A549 (cell line): ENCODE measurements around the gene PRLR.

ENCODE experiments used
- CEBPB ChIP-seq, 2 experiments: fragments of >200 bp in 1 of 2; sonication (Bioruptor Twin) in 1 of 2; formaldehyde crosslinking in 1 of 2; IDR thresholded peaks; 2 replicates each; pipeline ENCODE4 v1.6.1; 2012 to 2016
- EHMT2 ChIP-seq: fragments of 200-600 bp; sonication (generic); IDR thresholded peaks from 2 replicates; pipeline ENCODE4 v1.6.1; 2016; ENCODE audit warnings: antibody characterized with exemption, low read depth, mild to moderate bottlenecking, moderate library complexity
- EP300 ChIP-seq, 2 experiments: fragments of >200 bp; sonication (Bioruptor Twin); formaldehyde crosslinking; IDR thresholded peaks; 2 replicates in 1 of 2; 3 replicates in 1 of 2; pipeline ENCODE4 v1.6.1; 2016 to 2017
- HOXA7 ChIP-seq: fragments of 250-450 bp; sonication (Bioruptor Pico); IDR thresholded peaks from 2 replicates; pipeline ENCODE4 v1.5.0; 2020; ENCODE audit warnings: mild to moderate bottlenecking, moderate library complexity
- KDM1A ChIP-seq: fragments of 200-600 bp; sonication (generic); IDR thresholded peaks from 2 replicates; pipeline ENCODE4 v1.6.1; 2016; ENCODE audit warnings: low read depth, mild to moderate bottlenecking
- POLR2A ChIP-seq: IDR thresholded peaks from 2 replicates; pipeline ENCODE4 v1.6.1; 2012; ENCODE audit warnings: mild to moderate bottlenecking, low read length
- POLR2AphosphoS2 ChIP-seq: conservative IDR thresholded peaks from 2 replicates; pipeline ENCODE4 v1.6.1; 2012; ENCODE audit warnings: low read length, improper control_type of control experiment, inconsistent platforms
- RAD21 ChIP-seq, 2 experiments: fragments of >200 bp in 1 of 2; sonication (Bioruptor Twin) in 1 of 2; formaldehyde crosslinking in 1 of 2; IDR thresholded peaks in 1 of 2; conservative IDR thresholded peaks in 1 of 2; 2 replicates in 1 of 2; 3 replicates in 1 of 2; pipeline ENCODE4 v1.6.1; 2012 to 2018; ENCODE audit warnings: inconsistent platforms in 1 of 2
- RNF2 ChIP-seq: fragments of 200-600 bp; sonication (generic); IDR thresholded peaks from 2 replicates; pipeline ENCODE4 v1.6.1; 2016; ENCODE audit warnings: low read depth, mild to moderate bottlenecking, antibody characterized with exemption, moderate library complexity, borderline replicate concordance
- TF ChIP-seq, protein P1 (sequence below): fragments of >200 bp; sonication (Bioruptor Twin); formaldehyde crosslinking; IDR thresholded peaks from 3 replicates; pipeline ENCODE4 v1.5.1; 2016
- TF ChIP-seq, protein P2 (sequence below): fragments of 450-650 bp; IDR thresholded peaks from 2 replicates; pipeline ENCODE4 v1.6.1; 2014; ENCODE audit warnings: antibody characterized with exemption
- TF ChIP-seq, protein P3 (sequence below): IDR thresholded peaks from 2 replicates; pipeline ENCODE4 v1.6.1; 2012; ENCODE audit warnings: low read depth, borderline replicate concordance

DNA sequence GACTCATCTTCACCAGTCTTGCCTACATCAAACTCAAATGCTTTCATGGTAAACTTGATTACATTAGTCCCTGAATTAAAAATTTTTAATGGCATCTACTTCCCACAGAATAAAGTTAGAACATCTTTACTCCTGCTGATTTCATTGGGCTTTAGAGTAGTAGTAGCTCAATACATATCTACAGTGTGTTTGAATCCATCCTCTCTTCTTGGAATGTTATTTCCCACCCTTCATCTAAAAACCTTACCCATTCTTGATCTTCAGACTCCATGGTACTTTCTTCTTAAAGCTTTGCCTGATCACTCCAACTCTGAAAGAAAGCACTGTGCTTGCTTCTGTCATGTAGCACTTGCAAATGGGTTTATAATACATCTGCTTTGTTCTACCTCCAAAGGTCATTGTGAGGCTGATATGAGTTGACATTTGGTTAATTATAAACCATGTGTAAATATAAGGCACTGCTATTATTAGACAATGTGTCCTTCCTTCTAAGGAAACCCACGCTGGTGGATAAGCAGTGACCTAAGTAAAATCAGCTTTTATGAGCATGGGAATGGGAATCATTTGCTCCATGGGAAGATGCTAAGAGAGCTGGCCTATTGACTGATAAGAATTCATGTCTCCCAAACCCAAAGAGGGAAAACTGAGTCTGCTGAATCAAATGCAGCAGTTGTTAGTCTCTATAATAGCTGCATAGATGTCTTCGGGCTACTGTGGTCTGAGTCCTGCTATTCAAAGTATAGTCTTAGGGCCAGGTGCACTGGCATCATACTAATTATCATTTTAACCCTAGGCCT, 7.5 kb upstream of the PRLR start:
- TF ChIP-seq, protein P1, sequence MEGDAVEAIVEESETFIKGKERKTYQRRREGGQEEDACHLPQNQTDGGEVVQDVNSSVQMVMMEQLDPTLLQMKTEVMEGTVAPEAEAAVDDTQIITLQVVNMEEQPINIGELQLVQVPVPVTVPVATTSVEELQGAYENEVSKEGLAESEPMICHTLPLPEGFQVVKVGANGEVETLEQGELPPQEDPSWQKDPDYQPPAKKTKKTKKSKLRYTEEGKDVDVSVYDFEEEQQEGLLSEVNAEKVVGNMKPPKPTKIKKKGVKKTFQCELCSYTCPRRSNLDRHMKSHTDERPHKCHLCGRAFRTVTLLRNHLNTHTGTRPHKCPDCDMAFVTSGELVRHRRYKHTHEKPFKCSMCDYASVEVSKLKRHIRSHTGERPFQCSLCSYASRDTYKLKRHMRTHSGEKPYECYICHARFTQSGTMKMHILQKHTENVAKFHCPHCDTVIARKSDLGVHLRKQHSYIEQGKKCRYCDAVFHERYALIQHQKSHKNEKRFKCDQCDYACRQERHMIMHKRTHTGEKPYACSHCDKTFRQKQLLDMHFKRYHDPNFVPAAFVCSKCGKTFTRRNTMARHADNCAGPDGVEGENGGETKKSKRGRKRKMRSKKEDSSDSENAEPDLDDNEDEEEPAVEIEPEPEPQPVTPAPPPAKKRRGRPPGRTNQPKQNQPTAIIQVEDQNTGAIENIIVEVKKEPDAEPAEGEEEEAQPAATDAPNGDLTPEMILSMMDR: no peak
- TF ChIP-seq EP300 (IDR thresholded peaks at IDR 0.05) (no peak), POLR2AphosphoS2 (no peak), POLR2A (no peak), KDM1A (no peak), EHMT2 (no peak), RNF2 (no peak), HOXA7 (no peak), RAD21 (conservative IDR thresholded peaks at IDR 0.05 in 1 of 2, IDR thresholded peaks at IDR 0.05 in 1 of 2) (no peak), CEBPB (IDR thresholded peaks at IDR 0.05) (no peak)
- TF ChIP-seq, protein P2, sequence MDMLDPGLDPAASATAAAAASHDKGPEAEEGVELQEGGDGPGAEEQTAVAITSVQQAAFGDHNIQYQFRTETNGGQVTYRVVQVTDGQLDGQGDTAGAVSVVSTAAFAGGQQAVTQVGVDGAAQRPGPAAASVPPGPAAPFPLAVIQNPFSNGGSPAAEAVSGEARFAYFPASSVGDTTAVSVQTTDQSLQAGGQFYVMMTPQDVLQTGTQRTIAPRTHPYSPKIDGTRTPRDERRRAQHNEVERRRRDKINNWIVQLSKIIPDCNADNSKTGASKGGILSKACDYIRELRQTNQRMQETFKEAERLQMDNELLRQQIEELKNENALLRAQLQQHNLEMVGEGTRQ: no peak
- TF ChIP-seq, protein P3, sequence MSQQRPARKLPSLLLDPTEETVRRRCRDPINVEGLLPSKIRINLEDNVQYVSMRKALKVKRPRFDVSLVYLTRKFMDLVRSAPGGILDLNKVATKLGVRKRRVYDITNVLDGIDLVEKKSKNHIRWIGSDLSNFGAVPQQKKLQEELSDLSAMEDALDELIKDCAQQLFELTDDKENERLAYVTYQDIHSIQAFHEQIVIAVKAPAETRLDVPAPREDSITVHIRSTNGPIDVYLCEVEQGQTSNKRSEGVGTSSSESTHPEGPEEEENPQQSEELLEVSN: no peak
